ENCODE measurements around the gene RASGRP3.

Gene RASGRP3

DNA sequence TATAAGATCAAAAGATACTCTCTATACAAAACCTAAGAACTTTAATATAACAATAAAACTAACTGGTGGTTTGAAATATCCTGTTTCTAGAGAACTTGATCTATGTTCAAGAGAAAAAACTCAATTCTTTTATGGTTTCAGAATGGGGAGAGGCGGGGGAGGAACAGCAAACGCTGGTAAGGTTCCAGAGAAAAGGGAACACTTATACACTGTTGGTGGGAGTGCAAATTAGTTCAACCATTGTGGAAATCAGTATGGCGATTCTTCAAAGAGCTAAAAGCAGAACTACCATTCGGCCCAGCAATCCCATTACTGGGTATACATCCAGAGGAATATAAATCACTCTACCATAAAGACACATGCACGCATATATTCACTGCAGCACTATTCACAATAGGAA lies 105.4 kb downstream of the RASGRP3 start:
- DNase-seq (ENCODE audit: low spot score) = no peak

DNA sequence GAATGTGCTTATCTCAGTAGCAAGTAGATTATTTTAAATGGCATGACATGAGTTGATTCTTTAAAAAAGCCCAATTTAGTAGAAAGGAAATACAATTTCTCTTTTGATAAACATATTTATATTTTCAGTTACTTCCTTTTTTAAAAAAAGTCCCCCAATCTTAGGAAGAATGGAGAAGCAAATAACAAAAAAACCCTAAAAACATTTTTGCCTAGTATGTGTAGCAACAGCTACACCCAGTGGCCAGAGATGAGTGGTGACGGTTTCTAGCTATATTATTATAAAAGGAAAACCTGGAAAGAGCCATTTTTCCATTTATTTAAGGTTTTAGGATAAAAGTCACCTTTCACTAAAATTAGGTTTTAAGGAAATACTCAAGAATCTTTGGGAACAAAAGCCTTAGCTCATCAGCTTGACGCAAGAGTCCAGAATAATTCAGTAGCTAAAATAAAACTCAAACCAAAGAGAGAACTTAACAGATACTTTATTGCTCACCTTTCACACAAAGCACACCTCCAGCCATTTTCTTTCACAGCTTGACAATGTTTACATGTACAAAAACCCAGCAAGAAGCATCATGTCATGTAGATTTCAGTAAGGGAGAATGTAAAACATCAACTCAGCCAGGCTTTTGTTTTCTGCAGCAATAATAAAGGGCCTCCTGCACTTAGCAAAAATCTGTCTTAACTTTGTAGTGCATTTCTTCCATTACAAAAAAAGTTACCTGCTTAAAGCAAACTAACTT lies 106.9 kb downstream of the RASGRP3 start:
- peak; percentile 55 for DNase-seq (ENCODE audit: low spot score)

DNA sequence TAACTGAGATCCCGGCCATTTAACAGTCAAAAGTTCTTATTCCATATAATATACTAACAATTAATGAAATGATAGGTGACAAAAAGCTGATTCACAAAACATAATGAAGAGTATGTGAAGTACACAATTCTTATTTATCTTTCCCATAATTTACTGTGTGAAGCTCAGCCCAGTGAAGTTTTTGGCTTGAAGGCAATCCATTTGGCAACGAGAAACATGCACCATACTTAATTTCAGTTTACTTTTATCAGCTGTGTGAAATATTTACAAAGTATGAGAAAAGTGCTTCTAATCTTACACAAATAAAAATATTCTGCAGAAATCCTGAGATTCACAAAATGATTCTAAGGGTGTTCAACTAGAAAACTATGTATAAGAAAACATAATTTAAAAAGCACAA lies 110.3 kb downstream of the RASGRP3 start:
- DNase-seq (ENCODE audit: low spot score) = no peak

DNA sequence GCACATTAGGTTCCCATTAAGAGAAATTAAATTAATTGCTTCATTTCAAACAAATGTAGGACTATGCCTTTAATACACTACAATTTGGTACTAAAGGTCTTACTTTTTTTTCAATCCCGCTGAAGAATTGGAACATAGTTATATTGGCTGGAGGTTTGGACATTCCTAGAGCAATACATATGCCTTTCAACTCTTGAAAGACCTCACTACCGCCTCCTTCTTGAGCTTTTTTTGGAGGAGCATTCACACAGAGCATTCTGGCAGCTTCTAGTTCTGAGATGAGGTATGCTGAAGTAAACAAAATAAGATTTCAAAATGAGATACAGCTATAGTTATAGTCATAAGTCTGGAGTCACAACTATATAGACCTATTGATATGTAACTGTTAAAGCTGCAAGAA lies 111.8 kb downstream of the RASGRP3 start:
- DNase-seq (ENCODE audit: low spot score) = no peak

DNA sequence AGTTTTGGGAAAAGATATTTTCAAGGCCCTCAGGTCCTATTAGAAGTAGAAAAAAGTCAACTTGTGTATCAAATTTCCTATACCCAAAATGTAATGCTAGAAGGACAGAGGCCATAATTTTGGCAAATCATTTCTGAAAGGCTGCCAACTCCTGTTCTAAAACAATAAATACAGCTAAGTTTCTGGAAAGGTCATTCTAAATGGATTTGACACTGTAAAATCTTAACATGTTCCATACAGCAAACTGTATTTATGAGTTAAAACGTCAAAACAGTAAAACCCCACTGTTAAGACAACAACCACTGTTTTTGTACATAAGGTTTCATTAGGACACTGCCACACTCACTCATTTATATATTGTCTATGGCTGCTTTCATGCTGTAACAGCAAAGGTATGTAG lies 113.0 kb downstream of the RASGRP3 start:
- DNase-seq (ENCODE audit: low spot score) = no peak

DNA sequence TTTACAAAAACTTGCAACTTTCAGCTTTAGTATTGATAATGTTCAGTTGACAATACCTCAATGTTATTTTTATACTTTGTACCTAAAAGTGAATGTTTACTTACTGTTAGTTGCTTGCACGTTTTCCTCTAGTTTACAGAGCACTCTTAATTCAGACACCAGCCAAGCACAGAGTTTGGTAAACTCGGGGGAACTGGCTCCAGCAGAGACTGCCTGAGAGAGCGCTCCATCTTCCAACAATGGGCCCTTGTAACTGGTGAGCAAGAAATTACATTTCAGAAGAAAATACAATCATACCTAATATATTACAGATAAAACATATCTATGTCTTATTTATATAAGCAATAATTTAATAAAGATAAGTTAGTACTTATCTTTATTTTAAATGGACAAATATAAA lies 118.9 kb downstream of the RASGRP3 start:
- DNase-seq (ENCODE audit: low spot score) = no peak

DNA sequence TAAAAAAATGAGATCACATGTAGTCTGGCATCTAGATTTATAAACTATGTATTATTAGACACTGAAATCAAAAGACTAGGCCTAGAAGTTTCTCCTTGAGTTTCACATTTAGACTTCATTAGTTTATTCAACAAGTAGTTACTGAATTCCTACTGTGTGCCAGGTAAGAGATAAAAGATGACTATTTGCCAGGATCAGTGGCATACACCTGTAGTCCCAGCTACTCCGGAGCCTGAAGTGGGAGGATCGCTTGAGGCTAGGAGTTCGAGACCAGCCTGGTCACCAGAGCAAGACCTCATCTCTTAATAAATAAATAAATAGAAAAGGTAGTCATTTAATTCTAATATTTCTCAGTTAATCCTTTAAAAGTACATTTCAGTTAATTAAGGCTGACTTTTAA lies 120.6 kb downstream of the RASGRP3 start:
- DNase-seq (ENCODE audit: low spot score) = no peak

DNA sequence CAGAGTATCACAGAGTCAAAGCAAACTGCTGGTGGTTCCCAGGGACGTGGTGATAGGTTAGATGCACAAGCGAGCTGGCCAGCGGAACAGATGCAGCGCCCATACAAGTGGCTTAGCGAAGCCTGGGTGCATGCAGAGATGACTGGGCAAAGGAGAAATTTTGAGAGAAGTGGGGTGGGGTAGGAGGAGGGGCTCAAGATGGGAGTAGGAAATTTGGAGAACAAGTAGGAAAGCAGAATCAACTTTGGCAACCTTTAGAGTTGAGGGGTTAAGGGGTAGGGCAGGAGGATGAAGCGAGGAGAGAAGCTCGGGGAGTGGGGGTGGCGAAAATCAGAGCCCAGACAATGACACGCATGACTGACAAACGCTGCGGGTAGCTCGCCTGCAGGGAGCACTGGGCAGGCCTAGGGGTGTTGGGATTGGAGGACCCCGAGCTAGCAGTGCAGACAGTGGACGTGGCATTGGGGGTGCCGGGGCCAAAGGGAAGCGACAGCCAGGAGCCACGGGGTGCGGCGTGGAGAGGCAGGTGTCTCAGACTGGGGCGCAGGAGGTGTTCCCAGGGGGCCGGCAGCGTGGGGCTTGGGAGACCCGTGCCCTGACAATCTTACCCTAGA lies 122.2 kb downstream of the RASGRP3 start:
- peak; percentile 77 for DNase-seq (ENCODE audit: low spot score)

DNA sequence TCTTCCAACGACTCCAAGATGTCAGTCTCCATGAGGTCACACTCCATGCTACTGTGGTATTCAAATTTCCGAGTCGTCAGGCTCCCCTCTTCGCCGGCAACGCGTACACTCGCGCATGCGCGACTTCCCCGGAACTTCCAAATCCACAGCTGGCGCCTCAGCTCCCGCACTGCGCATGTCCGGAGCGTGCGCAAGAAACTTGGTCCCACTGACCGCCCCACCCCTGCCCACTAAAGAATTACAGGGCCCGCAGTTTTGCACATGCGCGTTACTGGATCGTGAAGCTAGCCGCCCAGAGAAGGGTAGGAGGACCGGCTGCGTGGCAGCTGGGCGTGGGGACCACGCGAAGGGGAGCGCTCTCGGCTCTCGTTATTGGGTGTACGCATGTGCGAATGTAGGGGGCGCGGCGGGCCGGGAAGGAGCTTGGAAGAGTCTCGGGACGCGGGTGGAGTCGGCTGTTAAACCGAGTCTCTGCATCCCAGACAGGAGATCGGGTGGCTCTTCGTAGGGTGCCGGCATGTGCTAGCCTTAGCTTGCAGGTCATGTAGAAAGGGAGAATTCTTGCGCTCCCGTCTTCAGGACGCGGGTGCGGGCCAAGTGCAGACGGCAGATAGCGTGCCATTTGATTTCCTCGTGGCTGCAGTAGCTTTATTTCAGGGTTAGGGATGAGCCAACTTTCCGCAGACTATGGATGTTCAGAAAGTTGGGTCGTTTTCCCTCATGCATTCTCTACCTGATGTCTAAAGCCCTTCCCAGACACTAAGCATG lies 122.9 kb downstream of the RASGRP3 start, which contains the start of gene FAM98A:
Gene FAM98A (minus strand): TSS at position 125 of the 768 bp plus-strand sequence. CDS start 78 bp downstream, at position 47.
- peak; percentile 98 for DNase-seq (ENCODE audit: low spot score)

DNA sequence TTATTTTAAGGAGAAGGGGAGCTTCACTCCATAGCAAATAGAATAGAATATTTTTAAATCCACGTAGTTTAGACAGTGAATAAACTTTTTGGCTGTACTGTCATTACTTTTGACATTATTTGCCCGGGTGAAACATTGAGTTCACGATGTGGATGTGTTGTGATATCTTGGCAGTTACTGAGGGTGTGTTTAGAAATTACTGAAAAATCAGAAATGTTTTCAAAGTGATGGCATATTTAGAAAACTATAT lies 123.4 kb downstream of the RASGRP3 start:
- DNase-seq (ENCODE audit: low spot score) = no peak

DNA sequence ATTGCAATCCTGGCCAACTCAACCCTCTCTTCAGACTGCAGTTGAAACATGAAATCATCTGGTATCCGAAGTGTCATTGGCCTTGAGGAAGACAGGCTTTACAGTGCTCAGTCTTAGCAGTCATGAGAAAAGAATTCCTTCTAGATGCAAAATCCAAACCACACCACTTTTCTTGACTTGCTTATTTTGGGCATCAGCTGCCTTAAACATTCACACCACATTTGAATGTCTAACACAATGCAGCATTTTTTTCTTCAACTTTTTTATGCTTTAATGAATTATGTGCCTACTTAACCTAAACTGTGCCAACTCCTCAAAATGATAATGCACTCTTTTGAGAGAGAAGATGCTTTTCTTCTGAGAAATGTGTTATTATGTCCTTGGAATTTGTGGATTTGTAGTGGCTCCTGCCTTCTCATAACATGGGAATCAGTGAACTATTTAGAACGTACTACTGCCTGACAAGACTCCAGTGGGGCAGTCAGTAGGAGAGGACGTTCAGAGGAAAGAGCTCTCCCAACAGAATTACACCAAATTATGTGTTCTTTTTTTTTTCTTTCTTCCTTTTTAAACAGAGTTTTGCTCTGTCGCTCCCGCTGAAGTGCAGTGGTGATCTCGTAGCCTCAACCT lies 125.9 kb downstream of the RASGRP3 start:
- no peak for DNase-seq (ENCODE audit: low spot score)

DNA sequence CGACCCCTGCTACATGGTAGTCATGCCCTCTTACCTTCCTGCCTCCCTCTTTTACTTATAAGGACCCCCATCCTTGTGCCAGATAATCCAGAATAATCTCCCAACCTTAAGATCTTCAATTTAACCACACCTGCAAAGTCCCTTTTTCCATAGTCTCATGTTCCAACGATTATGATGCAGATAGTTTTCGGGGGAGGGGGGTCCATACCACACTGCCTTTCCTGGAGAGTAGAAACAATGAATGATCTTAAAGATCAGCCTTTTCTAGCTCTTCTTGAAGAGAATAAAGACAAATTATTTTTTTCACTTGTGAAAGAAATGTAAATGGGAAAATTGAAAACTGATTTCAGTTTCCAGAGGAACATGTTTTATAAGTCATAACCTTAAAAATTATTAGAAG lies 127.0 kb downstream of the RASGRP3 start:
- no peak for DNase-seq (ENCODE audit: low spot score)

DNA sequence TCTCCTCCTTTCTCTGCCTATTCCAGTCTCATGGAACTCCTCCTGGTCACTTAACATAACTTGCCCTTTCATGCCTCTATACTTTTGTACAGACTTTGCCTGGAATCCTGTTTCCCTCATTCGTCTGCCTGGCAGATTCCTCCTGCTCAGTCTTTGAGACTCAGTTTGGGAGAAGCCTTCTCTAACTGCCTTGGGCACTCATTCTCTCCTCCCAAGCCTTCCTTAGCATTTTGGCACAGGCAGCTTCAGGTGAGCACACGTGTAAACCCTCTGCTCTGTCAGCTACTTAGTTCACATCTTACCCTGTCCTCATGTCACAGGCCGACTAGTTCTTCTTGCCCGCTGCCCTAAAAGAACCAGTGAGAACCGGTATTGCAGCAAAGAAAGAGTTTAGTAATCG lies 128.6 kb downstream of the RASGRP3 start:
- no peak for DNase-seq (ENCODE audit: low spot score)

DNA sequence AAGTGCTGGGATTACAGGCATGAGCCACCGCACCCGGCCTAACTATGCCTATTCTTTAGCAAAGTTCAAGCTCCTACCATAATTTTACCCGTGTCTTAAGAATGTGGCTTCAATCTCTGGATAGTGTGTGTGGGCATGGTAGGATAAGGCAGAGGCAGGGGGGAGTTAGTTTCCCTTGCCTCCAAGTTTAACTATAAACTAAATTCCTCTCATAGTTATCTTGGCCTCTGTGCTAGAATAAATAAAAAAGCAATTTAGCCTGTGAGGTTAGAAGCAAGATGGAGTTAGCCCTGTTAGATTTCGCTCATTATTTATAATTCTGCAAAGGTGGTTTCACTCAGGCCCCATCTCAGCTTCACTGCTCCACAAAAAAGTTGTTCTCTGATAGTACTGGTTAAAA lies 129.7 kb downstream of the RASGRP3 start:
- DNase-seq (ENCODE audit: low spot score) = no peak

DNA sequence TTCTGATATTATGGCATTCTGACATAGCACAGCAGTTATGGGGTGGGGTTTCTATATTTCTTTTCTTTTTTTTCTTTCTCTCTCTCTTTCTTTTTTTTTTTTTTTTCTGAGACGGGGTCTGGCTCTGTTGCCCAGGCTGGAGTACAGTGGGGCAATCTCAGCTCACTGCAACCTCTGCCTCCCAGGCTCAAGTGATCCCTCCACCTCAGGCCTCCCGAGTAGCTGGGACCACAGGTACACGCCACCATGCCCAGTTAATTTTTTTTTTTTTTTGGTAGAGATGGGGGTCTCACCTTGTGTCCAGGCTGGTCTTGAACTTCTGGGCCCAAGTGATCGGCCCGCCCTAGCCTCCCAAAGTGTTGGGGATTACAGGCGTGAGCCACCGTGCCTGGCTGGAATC lies 130.2 kb downstream of the RASGRP3 start:
- no peak for DNase-seq (ENCODE audit: low spot score)

DNA sequence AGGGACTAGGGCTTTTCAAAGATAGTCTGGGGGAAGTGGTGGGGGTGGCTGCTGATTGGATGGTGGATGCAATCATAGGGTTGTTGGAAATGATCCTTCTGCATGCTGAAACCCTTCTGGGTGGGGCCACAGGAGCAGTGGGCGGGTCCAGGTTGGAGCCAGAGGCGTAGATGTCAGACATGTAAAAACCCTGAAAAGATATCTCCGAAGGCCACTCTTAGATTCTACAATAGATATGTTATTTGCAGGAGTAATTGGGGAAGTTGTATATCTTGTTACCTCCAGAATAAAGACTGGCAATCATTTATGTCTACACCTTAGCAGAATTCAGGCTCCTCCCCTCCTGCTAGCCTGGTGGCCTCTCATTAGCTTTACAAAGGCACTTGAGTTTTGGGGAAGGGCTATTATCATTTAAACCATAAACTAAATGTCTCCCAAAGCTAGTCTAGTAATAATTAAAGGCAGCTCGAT lies 130.8 kb downstream of the RASGRP3 start:
- DNase-seq (ENCODE audit: low spot score) = no peak

DNA sequence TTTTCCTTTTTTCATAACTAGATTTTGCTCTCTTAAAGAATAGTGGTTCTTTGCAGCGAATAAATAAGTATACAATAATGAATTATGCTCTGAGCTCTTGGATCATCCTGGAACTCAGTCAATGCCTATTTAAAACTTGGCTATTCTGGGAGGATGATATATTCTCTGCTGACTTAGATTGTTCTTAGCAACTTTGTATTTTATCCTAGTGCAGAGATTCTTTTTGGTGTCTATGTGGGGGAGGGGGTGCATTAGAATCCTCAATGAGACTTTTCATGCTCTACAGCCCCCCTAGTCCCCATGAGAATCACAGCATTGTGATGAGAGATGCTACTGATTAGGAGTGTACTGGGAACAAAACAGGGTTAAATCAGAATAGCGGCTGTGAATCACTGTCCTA lies 131.5 kb downstream of the RASGRP3 start:
- DNase-seq (ENCODE audit: low spot score) = no peak

DNA sequence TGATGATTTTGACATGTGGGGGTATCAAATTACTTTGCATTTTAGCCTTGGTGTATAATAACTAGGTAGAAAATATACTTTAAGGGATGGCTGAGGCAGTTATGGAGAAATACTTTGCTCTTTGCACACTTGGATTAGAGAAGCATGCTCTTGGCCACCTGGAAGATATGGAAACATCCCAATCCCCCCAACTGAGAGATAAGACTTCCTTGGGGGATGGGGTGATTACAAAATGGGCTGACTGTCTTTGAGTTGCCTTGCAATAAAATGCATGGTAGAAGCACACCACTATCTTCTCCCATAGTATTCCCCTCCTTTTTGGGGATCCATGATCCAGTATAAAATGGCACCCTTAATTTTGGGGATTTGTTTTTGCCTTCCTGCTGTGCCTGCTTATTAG lies 137.7 kb downstream of the RASGRP3 start:
- DNase-seq (ENCODE audit: low spot score) = no peak
